Activated T-helper 2 cell treated with anti-CD3 and anti-CD28 coated beads, Interferon-gamma antibody, Interleukin-2, Interleukin-4, amounts not matched to agents 10 μg/mL and 5 μg/mL and 100 μg/mL, durations not matched to agents 14 hours and 24 hours and 36 hours (primary cell): ENCODE measurements around the gene TMEM184C. TPM values are rescaled to one million over a fixed set of nuclear protein-coding genes. Genes with fewer than 3 reads are reported as not detected.

Experiments
- DNase-seq: peaks from one replicate; pipeline ENCODE4 v3.0.0; 2021; ENCODE audit warnings: low spot score
- H3K27ac Mint-ChIP-seq: one replicate; pipeline ENCODE4 v1.8.0; 2021; ENCODE audit warnings: mixed read lengths
- H3K27me3 Mint-ChIP-seq: one replicate; pipeline ENCODE4 v1.8.0; 2021; ENCODE audit warnings: low read depth, mixed read lengths
- H3K36me3 Mint-ChIP-seq: one replicate; pipeline ENCODE4 v1.8.0; 2021; ENCODE audit warnings: low read depth, mixed read lengths
- H3K4me1 Mint-ChIP-seq: one replicate; pipeline ENCODE4 v1.8.0; 2021; ENCODE audit warnings: low read depth, mixed read lengths
- H3K4me3 Mint-ChIP-seq: one replicate; pipeline ENCODE4 v1.8.0; 2021; ENCODE audit warnings: low read depth, mild to moderate bottlenecking, moderate library complexity, mixed read lengths
- H3K9me3 Mint-ChIP-seq: one replicate; pipeline ENCODE4 v1.8.0; 2021; ENCODE audit warnings: mixed read lengths
- intact Hi-C: fragments of 100-400 bp; cut with micrococcal nuclease; formaldehyde crosslinking; loops from one replicate; pipeline ENCODE4 v1.15.1; 2023
- total RNA-seq: library from RNA; stranded (reverse); gene quantifications from 2 replicates; pipeline ENCODE4 v1.2.3, GENCODE V29; 2022

The TMEM184C gene
- total RNA-seq, 1 donor from 2014 or later, result 20.4 TPM

- peaks cover 17% of the 10 kb centered on the region for H3K27me3 Mint-ChIP-seq
- peaks cover 23% of the 10 kb centered on the region for H3K36me3 Mint-ChIP-seq
- H3K27ac Mint-ChIP-seq, result peak overlapping the region; percentile 98
- H3K9me3 Mint-ChIP-seq, result no peaks in the 10 kb centered on the region
- DNase-seq, result no peak
- intact Hi-C loops, result loop anchor here (1.0 to 10.0 kb wide), 5 partner anchors 67 to 825 kb away; partner anchors contain the start of genes ARHGAP10, NR3C2 and PRMT9
- peak overlapping the region; percentile 99 for H3K4me3 Mint-ChIP-seq
- H3K4me1 Mint-ChIP-seq, result peaks cover 19% of the 10 kb centered on the region
Observed at GRCh38 chr4:147616849-147617172, 386 bp upstream of the TMEM184C start.

GRCh38 chr4:147617841-147618691, 869 bp downstream of the TMEM184C start:
- Mint-ChIP-seq H3K4me3 (peak overlapping the region; percentile 99), H3K9me3 (no peaks in the 10 kb centered on the region), H3K27me3 (peaks cover 10% of the 10 kb centered on the region), H3K27ac (peak overlapping the region; percentile 98), H3K4me1 (peaks cover 22% of the 10 kb centered on the region), H3K36me3 (peaks cover 27% of the 10 kb centered on the region)
- intact Hi-C loops, result loop anchor here (1.0 to 10.0 kb wide), 5 partner anchors 66 to 824 kb away; partner anchors contain the start of genes ARHGAP10, NR3C2 and PRMT9
- no peak for DNase-seq

GRCh38 chr4:147620315-147620714, 3.1 kb downstream of the TMEM184C start:
- H3K4me3 Mint-ChIP-seq, result peak overlapping the region; percentile 11
- peaks cover 43% of the 10 kb centered on the region for H3K36me3 Mint-ChIP-seq
- no peak for DNase-seq
- H3K9me3 Mint-ChIP-seq, result no peaks in the 10 kb centered on the region
- no peak overlapping the region for H3K27ac Mint-ChIP-seq
- intact Hi-C loops, result no loop called here
- H3K27me3 Mint-ChIP-seq, result peaks cover 2% of the 10 kb centered on the region
- peaks cover 22% of the 10 kb centered on the region for H3K4me1 Mint-ChIP-seq

- Mint-ChIP-seq H3K4me1 (peaks cover 6% of the 10 kb centered on the region), H3K27ac (no peak overlapping the region), H3K27me3 (no peaks in the 10 kb centered on the region), H3K4me3 (no peak overlapping the region), H3K36me3 (peaks cover 58% of the 10 kb centered on the region), H3K9me3 (no peaks in the 10 kb centered on the region)
- intact Hi-C loops, result no loop called here
- DNase-seq, result no peak
Observed at GRCh38 chr4:147625733-147626132, 8.5 kb downstream of the TMEM184C start.

GRCh38 chr4:147626903-147627302, 9.7 kb downstream of the TMEM184C start:
- H3K4me1 Mint-ChIP-seq, result peaks cover 3% of the 10 kb centered on the region
- intact Hi-C loops, result no loop called here
- no peak overlapping the region for H3K4me3 Mint-ChIP-seq
- peaks cover 60% of the 10 kb centered on the region for H3K36me3 Mint-ChIP-seq
- no peak for DNase-seq
- H3K9me3 Mint-ChIP-seq, result no peaks in the 10 kb centered on the region
- H3K27ac Mint-ChIP-seq, result no peak overlapping the region
- H3K27me3 Mint-ChIP-seq, result no peaks in the 10 kb centered on the region

- H3K27me3 Mint-ChIP-seq, result no peaks in the 10 kb centered on the region
- no peak overlapping the region for H3K4me3 Mint-ChIP-seq
- H3K27ac Mint-ChIP-seq, result no peak overlapping the region
- intact Hi-C loops, result no loop called here
- DNase-seq, result no peak
- peaks cover 60% of the 10 kb centered on the region for H3K36me3 Mint-ChIP-seq
- H3K4me1 Mint-ChIP-seq, result no peaks in the 10 kb centered on the region
- no peaks in the 10 kb centered on the region for H3K9me3 Mint-ChIP-seq
Observed at GRCh38 chr4:147628415-147628814, 11.2 kb downstream of the TMEM184C start.

- DNase-seq, result no peak
- peaks cover 67% of the 10 kb centered on the region for H3K36me3 Mint-ChIP-seq
- H3K4me3 Mint-ChIP-seq, result no peak overlapping the region
- H3K27ac Mint-ChIP-seq, result no peak overlapping the region
- no peaks in the 10 kb centered on the region for H3K27me3 Mint-ChIP-seq
- H3K4me1 Mint-ChIP-seq, result no peaks in the 10 kb centered on the region
- no peaks in the 10 kb centered on the region for H3K9me3 Mint-ChIP-seq
- intact Hi-C loops, result no loop called here
Observed at GRCh38 chr4:147629783-147630730, 12.9 kb downstream of the TMEM184C start.

- Mint-ChIP-seq H3K4me3 (no peak overlapping the region), H3K9me3 (no peaks in the 10 kb centered on the region), H3K36me3 (peaks cover 77% of the 10 kb centered on the region), H3K4me1 (no peaks in the 10 kb centered on the region), H3K27me3 (no peaks in the 10 kb centered on the region), H3K27ac (no peak overlapping the region)
- no peak for DNase-seq
- intact Hi-C loops, result no loop called here
Observed at GRCh38 chr4:147633113-147633512, 15.9 kb downstream of the TMEM184C start.

- H3K4me3 Mint-ChIP-seq, result no peak overlapping the region
- no peaks in the 10 kb centered on the region for H3K27me3 Mint-ChIP-seq
- H3K9me3 Mint-ChIP-seq, result no peaks in the 10 kb centered on the region
- H3K36me3 Mint-ChIP-seq, result peaks cover 77% of the 10 kb centered on the region
- intact Hi-C loops, result no loop called here
- no peak overlapping the region for H3K27ac Mint-ChIP-seq
- H3K4me1 Mint-ChIP-seq, result no peaks in the 10 kb centered on the region
- no peak for DNase-seq
Observed at GRCh38 chr4:147633643-147634042, 16.4 kb downstream of the TMEM184C start.

GRCh38 chr4:147635348-147635747, 18.2 kb downstream of the TMEM184C start:
- Mint-ChIP-seq H3K27me3 (no peaks in the 10 kb centered on the region), H3K4me3 (no peak overlapping the region), H3K27ac (no peak overlapping the region), H3K4me1 (peaks cover 11% of the 10 kb centered on the region), H3K36me3 (peaks cover 78% of the 10 kb centered on the region), H3K9me3 (no peaks in the 10 kb centered on the region)
- DNase-seq, result no peak
- intact Hi-C loops, result no loop called here

GRCh38 chr4:147638365-147638764, 21.2 kb downstream of the TMEM184C start:
- Mint-ChIP-seq H3K9me3 (no peaks in the 10 kb centered on the region), H3K4me1 (peaks cover 11% of the 10 kb centered on the region), H3K27me3 (no peaks in the 10 kb centered on the region), H3K27ac (no peak overlapping the region), H3K36me3 (peaks cover 87% of the 10 kb centered on the region), H3K4me3 (no peak overlapping the region)
- intact Hi-C loops, result no loop called here
- DNase-seq, result no peak

- no peak for DNase-seq
- no peaks in the 10 kb centered on the region for H3K27me3 Mint-ChIP-seq
- intact Hi-C loops, result no loop called here
- H3K9me3 Mint-ChIP-seq, result no peaks in the 10 kb centered on the region
- H3K27ac Mint-ChIP-seq, result no peak overlapping the region
- H3K36me3 Mint-ChIP-seq, result peaks cover 84% of the 10 kb centered on the region
- H3K4me1 Mint-ChIP-seq, result peaks cover 11% of the 10 kb centered on the region
- H3K4me3 Mint-ChIP-seq, result no peak overlapping the region
Observed at GRCh38 chr4:147638942-147639341, 21.7 kb downstream of the TMEM184C start.

GRCh38 chr4:147639388-147639787, 22.2 kb downstream of the TMEM184C start:
- Mint-ChIP-seq H3K27me3 (no peaks in the 10 kb centered on the region), H3K4me1 (peaks cover 11% of the 10 kb centered on the region), H3K36me3 (peaks cover 80% of the 10 kb centered on the region), H3K27ac (no peak overlapping the region), H3K9me3 (no peaks in the 10 kb centered on the region), H3K4me3 (no peak overlapping the region)
- DNase-seq, result no peak
- intact Hi-C loops, result no loop called here
